ENCODE measurements around the gene L3MBTL4.
"Not testable (repeated sequence)": the region's sequence is repeated elsewhere in the genome, so short reads cannot be mapped to it uniquely, and the experiment has no call there.

Gene L3MBTL4

DNA sequence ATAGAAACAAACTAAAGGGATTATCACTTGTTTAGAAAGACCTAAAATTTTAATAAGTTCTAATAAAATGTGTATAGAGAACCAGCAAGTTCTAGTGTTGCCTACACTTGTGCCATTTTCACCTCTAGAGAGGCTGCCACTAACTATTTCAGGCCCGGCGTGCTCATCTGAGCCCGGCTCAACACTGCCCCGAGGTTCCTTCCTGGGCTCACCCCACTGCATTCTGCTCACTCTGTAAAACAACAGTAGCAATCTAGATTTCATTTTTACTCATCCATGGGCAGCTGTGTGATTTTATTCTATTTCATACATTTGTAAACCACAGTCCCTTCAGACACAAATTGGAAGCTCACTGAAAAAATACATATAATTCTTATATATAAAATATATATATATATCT, 253.2 kb downstream of the L3MBTL4 start:
- no peak for DNase-seq

DNA sequence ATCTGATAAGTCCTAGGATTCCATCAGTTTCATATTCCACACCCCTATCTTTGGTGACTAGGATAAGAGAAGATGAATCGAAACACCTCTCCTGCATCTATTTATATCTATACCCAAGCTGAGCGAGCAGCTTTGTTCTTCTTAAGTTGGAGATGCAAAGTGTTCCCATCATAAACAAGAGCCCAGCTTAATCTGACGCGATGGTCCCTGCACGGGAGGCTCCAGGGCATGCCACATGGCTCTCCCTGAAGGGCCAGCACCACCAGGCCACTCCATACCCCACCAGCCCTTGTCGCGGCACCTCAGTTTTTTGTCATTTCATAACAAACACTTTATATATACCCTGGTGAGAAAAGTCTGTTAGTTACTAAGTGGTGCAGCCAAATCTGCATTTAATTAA, 255.3 kb downstream of the L3MBTL4 start:
- DNase-seq: no peak

DNA sequence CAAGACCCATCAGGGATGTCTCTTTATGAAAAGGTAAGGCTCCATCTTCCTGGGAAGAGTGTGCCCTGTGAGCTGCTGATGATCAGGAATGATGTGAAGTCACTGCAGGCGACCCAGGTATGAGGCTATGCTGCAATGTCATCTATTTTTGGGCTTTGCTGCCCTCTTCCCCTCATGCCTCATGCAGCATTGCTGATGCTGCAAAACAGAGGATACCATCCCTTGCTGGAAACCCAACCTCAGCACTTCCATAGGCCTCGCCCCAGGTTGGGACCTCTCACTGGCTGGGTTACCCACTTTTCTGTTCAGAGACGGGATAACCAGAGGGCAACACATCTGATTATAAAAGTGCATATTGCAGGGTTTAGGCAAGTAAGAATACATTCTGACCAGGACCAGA, 255.8 kb downstream of the L3MBTL4 start:
- no peak for DNase-seq

DNA sequence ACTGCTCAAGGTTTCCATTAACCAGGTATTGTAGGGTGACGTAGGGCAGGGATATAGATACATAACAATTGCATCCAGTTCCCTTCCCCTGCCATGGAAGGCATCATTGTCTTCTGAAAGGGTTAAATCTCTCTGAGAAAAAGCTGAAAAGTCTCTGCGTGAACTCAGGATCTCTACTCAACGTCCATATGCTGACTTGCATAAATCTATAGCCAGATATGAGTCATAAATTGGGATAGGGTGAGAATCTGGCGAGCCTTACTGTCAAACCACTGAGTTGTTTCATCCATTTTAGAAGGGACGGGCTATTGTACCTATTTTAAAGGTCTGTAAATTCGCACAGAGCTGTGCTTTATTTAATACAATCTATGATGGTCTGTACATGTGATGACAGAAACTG, 258.3 kb downstream of the L3MBTL4 start:
- DNase-seq: no peak

DNA sequence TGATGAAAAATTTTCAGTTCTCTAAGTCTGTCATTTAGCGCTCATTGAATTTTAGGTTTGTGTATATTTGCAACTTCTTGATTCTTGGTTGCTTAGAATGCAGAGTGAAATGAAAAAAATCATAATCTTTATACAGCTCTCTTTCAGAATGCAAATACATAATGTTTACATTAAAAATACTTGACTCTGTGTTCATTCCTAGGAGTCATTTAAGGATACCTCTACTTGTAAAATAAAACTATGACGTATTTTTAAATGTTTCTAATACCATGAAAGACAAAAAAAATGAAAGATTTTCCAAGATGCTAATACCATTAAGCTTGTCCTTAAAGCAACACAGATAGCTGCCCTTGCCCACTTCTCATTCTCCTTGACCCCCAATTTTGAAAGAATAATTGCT, 259.0 kb downstream of the L3MBTL4 start:
- DNase-seq: no peak

DNA sequence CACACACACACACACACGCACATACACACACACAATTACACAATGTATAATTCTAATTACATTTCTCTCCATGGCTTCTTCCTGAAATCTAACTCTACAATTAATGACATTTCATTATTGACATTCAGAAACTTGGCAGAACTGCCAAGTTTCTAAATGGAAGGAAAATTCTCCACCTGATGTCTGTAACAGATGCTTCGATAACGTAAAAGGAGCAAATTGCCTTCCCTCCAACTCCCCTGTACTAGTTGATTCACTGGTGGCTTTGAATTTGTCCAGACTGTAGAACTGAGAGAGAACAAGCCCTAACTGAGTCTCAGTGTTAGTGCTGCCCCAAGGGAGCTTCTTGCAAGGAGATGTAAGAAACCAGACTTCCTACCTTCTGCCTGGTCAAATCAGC, 264.3 kb downstream of the L3MBTL4 start:
- no peak for DNase-seq

DNA sequence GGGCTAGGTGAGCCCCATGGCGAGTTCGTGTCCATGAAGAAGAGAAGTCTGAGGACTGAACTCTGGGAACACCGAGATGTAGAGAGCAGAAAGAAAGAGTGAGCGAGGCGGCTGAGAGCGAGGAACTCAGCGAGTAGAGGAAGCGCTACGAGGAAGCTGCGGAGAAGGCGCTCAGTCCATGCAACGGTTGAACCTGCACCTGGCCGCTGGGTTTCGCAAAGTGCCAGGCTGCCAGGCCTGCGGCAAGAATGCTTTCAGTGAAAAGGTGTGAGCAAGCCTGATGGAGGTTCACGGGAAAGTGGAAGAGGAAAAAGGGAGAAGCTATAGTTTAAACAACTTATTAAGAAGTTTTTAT, 268.4 kb downstream of the L3MBTL4 start:
- DNase-seq: no peak

DNA sequence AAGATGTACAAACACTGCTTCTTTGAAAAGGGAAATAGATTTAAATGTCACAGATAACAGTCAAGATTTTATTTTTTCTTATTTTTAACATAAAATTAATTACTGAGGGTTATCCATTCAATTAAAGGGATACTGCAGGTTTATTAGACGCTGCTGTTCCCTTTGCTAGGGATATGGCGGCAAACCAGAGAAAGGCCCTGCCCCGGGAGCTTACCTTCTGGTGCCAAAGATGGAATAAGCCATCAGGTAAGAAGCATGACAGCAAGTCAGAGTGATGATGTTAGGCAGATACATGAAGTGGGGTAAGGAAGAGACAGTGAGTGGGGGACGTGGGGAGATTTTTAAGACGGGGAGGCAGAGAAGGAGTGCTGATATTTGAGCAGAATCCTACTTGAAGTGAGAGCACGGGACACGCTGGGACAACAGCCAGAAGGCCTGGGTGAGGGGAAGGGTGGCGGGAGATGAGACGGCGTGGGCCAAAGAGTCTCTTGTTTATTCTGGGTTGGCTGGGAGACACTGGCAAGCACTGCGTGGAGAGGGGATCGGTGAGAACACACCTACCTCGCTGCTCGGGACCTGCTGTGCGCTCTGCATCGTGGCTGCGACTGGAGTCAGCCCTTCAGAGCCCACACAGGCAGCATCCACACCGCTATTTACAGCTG, 268.9 kb downstream of the L3MBTL4 start:
- no peak for DNase-seq

DNA sequence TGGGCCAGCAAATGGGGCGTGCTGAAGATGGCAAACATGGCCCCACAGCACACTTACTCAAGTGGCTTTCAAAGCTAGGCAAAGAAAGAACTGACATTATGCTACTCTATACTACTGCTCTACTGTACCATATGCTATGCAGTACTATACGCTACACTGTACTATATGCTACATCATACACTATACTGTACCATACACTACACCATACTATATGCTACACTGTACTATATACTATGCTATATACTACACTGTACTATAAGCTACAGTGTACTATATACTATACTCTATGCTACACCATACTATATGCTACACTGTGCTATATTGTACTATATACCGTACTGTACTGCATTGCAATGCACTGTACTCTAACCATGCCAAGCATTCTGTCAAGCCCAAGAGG, 275.7 kb downstream of the L3MBTL4 start:
- no peak for DNase-seq

DNA sequence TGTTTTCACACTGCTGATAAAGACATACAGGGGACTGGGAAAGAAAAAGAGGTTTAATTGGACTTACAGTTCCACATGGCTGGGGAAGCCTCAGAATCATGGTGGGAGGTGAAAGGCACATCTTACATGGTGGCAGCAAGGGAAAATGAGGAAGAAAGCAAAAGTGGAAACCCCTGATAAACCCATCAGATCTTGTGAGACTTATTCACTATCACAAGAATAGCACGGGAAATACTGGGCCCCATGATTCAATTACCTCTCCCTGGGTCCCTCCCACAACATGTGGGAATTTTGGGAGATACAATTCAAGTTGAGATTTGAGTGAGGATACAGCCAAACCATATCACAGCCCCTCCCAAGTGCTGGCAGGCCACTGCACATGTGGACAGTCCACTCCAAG, 278.8 kb downstream of the L3MBTL4 start:
- DNase-seq: not testable (repeated sequence)

DNA sequence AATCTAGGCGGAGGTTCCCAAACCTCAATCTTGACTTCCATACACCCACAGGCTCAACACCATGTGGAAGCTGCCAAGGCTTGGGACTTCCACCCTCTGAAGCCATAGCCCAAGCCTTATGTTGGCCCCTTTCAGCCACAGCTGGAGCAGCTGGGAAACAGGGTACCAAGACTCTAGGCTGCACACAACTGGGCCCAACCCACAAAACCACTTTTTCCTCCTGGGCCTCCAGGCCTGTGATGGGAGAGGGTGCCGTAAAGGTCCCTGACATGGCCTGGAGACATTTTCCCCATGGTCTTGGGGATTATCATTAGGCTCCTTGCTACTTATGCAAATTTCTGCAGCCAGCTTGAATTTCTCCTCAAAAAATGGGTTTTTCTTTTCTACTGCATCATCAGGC, 279.7 kb downstream of the L3MBTL4 start:
- not testable (repeated sequence) for DNase-seq

DNA sequence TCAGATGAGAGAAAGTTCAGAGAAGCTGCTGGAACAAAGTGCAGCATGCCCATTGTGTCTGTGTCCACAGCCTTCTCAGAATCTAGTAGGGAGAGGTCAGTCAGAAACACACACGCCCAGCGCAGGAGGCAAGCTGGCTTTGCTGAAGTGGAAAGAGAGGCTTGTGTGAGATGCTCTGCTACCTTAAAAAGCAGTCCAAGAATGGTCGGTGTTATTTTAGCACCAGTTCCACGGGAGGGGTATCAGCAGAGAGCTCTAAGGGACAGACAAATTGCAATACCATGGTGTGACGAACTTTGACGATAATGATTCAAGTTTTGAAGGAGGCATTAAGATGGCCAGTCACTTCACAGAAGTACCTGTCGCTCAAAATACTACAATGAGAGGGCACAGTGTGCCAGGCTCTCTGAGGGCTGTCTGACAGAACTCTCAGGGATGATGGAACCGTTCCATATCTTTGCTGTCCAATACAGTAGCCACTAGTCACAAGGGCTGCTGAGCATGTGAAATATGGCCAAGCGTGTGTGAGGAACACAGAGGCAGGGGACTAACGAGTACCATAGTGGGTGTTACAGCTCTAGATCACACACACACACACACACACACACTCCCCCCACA, 281.9 kb downstream of the L3MBTL4 start:
- DNase-seq: no peak

DNA sequence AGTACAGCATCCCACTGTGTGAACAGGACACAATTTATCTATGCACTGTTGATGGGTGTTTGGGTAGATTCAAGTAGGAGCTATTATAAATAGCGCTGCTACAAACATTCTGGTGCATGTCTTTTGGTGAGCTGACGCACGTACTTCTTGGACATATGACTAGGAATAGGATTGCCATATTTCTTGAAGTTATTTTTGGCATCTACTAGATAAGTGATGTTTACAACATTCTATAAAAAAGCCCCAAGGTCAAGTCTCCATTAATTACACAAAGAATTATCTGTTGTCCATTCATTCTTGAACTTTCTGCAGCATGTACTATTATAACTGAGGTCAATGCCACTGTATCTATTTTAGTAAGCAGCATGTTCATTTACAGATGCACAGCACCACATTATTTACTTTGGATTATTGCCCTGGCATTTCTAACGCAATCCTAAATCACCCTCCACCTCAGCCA, 293.9 kb downstream of the L3MBTL4 start:
- no peak for DNase-seq

DNA sequence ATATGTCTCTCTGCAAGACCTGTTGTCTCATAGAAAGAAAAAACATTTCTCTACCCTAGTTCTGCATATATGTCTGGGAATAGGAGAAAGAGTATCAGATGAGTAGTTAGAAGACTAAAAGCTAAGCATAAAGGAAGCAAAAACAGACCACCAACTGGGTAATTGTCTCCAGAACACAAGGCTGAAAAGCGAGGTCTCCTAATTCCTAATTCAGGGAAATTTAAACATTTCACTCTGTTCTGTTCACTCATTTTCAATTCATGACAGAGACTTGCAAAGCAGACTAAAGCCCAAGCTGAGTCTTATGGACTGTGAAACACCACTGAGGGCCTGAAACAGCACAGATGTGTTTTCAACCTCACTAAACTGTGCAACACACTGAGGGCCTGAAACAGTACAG, 294.9 kb downstream of the L3MBTL4 start:
- no peak for DNase-seq

DNA sequence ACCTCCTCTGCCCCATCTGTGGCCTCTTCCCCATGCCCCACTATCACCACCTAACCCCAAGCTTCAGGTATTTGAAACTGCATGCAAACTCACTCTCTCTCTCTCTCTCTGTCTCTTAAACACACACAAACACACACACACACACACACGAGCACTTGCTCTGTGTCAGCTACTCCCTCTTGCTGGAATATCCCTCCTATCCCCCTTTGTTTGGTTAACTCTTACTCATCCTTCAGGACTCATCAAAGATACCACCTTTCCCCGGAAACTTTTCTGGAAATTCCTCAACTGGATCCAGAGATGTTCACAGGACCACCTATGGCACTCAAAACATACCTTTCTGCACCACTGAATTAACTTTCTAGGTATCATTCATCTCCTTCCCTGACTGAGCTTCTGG, 296.6 kb downstream of the L3MBTL4 start:
- DNase-seq: no peak

DNA sequence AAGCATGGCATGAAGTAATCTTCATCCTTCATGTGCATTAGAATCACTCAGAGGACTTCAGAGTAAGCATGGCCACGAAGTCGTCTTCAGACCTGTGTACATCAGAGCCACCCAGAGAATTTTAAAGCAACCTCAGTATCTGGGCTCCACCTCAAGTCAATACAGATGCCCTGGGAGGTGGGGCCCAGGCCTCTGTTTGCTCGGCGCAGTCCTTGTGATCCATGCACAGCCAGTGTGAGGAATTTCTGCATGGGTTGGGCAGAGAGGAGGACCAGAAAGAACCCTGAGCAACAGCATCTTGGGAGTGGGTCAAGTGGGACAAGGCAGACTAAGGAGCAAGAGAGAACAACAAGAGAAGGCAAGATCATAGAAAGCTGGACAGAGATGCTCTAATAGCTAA, 299.0 kb downstream of the L3MBTL4 start:
- no peak for DNase-seq

DNA sequence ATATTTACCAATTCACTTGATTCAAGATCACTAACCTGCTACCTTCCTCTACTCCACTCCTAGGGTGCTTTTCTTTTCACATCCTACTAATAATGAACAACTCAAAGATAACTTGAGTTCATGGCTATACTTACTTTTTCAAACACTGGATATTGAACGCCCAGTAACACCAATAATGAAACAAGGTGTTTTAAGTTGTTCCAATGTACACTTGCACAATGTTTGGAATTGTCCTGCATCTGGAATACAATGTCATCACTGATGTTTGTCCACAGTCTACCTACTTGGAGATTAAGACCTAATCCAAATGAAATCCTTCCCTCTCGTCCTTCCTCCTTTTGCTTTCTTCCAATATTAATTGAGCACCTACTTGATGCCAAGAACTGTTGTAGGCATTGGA, 301.1 kb downstream of the L3MBTL4 start:
- no peak for DNase-seq

DNA sequence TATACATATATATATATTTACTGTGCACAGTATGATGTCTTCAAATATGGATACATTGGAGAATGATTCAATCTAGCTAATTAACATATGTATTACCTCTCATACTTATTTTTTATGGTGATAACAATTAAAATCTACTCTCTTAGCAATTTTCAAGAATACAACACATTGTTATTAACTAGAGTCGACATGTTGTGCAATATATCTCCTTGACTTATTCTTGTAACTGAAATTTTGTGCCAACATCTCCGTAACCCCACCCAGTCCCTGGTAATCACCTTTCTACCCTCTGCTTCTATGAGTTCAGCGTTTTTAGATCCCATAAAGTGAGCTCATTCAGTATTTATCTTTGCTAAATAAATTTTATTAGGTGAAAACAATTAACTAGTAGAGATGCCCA, 303.0 kb downstream of the L3MBTL4 start:
- no peak for DNase-seq

DNA sequence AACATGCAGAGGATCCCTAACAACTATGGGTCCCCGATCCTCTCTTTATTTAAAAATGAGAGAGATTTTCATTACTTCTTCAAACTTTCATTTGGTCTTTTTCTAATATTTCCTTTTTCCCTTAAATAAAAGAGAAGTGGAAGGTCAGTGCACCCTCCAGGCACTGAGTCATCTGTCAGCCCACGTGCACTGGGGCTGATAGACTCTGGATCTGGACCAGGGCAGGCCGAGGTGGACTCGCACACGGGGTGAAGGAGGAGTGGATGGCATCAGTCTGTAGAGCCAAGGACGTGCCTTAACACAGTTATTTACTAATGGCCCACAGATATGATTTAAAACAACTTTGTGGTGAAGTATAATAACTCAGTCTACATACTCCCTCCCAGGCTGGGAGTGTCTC, 305.0 kb downstream of the L3MBTL4 start:
- DNase-seq: no peak

DNA sequence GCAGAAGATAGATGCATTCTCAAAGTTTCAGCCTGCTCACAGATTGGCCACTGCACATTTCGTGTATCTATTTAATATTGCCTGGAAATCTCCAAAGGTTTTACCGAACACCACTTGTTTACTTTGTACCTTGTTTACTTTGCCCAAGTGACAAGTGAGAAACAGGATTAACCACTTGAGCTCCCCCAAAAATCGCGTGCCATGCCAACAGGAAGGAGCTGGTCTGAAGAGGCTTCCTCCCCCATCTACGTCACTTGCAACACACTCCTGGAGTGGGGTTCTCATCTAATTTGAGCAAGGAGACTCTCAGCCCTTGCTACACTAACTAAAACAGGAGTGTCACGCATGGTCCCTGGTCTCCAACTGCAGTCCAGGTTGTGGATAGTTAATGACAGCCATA, 306.9 kb downstream of the L3MBTL4 start:
- no peak for DNase-seq

DNA sequence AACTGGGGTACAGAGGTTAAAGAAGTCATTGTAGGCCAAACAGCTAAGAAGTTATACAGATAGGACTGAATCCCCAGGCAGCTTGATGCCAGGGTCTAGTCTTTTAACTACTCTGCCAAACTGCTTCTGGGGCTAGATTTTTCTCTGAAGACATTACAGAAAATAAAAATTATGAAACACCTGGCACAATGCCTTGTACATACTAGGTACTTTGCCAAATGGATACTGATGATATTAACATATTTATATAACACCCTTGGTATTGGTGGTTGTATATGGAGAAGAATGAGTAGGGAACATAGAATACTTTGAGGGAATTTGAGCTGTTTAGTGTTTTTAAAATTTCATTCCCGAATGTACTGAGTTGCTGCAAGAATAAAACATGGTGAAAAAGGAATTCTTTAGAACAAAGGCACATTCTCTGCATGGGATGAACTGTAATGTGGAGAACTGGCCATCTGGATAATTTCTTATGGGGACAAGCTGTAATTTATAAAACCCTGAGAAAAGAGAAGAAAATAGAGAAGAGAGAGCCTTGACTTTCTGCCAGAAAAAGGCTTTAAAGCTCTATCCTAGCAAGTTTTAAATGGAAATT, 308.5 kb downstream of the L3MBTL4 start:
- DNase-seq: no peak

DNA sequence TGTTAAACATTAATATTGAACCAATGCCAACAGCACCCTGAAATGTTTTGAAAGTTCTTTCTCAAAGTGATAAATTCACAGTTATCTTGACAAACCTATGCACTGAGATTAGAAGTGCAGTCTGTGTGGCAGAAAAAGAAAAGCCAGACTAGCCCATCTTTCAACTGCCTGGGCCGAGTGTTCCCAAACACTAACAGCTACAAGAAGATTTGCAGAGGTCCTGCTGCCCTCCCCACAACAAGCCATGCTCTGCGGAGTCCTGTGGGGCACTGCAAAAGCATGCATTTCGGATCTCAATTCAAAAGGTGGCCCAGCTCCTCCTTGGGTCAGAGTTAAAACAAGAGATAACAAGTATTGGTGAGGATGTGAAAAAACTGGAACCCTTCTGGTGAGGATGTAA, 311.0 kb downstream of the L3MBTL4 start:
- no peak for DNase-seq

DNA sequence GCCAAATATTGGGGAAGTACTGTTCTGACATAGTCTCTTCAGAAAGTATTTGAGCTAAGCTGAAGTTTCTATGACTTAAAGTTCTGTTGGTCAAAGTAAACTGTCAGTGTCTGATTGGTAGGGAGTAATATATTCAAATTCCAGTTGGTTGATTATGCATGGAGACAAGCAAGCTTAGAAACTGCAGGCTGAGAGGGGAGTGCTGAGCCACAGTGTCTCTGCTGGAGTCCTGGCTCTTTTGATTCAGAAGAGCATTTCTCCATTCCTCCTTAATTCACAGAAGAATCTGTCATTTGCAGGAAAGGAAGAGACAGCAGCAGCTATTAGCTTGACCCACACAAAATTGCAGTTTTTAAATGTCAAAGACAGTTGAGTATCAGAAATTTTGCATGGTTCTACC, 318.0 kb downstream of the L3MBTL4 start:
- no peak for DNase-seq

DNA sequence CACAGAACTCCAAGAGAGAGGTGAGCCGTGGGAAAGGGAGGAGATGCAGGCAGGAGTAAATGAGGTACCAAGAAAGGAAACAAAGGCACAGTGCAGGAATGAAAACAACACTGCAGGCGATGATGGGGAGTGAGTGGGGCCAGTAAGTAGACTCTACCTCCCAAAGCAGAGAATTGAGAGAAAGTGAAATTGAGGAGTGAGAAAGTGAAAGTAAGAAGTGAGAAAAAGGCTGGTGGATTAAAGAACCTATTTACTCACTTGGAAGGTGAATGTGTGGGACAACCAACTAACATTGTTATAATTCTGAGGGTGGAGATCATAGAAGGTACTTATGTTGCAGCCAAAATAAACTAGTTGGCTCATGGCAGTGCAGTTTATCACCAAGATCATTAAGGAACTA, 326.3 kb downstream of the L3MBTL4 start:
- no peak for DNase-seq

DNA sequence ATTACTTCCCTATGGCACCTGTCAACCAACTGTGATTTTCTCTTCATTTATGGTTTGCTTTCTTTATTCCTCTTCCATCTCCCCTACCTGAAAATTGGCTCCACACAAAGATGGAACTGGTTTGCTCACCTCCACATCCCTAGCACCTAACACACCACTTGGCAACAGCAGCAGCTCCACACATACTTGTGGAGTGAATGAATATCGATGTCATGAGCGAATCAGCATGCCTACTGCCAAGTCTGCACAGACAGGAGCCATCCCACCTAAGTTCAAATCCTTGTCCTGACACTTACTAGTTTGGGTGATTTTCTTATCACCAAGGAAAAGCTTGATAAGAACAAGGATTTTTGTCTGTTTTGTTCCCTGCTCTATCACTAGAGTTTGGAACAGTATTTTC, 328.0 kb downstream of the L3MBTL4 start:
- no peak for DNase-seq
